CD4-positive, alpha-beta T cell treated with Interleukin-15 for 1 hour (primary cell): ENCODE results near the gene BPHL.
"Not testable (repeated sequence)": the region's sequence is repeated elsewhere in the genome, so short reads cannot be mapped to it uniquely, and the experiment has no call there.

Experiments
- DNase-seq: peaks from one replicate; pipeline ENCODE4 v3.0.0-alpha.2; 2020

Gene BPHL

GRCh38 chr6:3186974-3187382, 68.5 kb downstream of the BPHL start:
- DNase-seq, result no peak

- no peak for DNase-seq
Measured at GRCh38 chr6:3188262-3188661, 69.8 kb downstream of the BPHL start.

- not testable (repeated sequence) for DNase-seq
Measured at GRCh38 chr6:3189192-3189591, 70.7 kb downstream of the BPHL start.

GRCh38 chr6:3190056-3190455, 71.5 kb downstream of the BPHL start:
- DNase-seq, result no peak

DNA sequence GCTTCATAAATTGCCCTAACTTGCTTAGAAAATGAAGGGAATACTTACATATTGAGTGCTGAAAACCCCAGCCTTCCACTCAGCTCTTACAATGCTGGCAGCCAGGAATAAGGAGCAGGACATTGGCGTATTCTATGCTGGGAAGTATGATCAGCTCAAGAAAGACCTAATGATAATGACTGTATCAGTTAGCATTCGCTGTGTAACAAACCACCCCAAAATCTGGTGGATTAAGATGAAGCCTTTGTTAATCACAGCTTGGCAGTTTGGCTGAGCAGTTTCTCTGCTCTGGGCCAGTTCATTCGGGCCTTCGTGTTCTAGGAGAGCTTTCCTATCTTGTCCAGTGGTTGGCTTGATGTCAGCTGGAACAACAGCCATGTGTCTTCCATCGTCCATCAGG, 72.3 kb downstream of the BPHL start:
- DNase-seq, result no peak

DNA sequence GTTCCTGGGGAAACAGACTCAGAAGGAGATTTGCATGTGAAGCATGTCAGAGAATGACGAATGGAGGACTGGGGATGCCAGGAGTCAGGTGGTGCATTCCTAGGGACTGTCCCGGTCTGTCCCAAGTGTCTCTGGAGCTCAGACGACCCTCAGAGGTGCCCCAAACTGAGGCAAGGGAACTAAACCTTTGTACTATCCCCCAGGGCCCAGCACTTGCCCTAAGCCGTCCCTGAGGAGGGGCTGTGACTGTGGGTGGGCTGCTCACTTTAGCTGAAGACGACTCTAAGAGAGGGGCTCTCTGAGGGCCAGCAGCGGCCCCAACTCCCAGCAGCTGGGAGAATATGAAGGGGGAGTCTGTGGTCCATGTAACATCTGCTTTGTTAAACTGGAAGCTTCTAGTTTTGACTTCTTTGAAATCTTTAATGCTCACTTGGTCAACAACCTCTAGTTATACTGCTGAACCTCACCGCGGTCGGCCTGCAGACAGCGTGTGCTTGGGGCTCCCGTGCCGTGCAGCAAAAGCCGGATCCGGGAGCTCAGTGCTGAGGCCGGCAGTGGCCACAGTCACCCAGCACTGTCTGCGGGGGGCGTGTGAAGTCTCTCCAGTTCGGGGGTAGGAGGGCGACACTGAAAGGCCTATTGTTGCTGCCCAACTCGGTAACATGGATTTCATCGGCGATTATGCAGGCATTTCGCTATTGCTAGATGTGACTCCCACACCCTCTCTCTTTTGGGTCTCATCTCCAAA, 74.8 kb downstream of the BPHL start:
- DNase-seq, result no peak

DNA sequence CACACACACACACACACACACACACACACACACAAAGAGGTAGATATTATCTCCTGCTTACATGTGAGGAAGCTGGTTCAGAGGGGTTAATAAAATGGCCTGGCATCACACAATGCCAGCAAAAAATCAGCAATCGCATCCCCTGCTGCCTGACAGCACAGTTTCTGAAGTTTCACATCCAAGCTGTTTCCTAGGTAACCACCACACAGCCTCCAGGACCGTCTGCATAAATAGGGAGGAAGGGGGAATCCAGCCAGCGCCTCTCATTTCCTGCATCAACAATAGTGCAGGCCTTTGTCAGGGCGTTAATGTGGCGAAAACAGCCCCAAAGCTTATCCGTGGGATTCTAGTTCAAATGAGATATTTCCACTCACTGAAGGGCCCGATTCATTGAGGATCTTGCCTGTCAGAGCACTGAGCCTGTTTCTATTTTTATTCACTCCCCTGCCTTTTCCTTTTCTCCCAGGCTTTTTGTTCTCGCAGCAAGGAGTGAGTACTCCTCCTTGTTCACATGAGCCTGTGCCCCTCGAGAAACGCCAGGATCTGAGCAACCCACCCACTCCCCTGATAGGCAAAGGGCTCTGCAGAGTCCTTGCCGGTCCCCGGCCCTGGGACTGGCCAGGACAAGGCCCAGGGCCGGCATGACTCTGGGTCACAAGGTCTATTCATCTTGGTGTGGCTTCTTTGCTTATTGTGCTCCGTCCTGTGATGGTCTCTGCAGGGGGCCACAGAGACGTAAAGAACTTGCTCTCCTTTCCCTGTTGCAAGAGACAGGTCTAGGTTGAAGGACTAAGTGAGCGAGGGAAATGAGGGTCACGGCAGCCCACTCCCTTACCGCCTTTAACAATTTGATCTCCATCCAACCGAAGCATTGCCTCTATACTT, 76.3 kb downstream of the BPHL start:
- DNase-seq, result no peak

GRCh38 chr6:3195420-3195694, 76.8 kb downstream of the BPHL start:
- no peak for DNase-seq

- DNase-seq, result no peak
Measured at GRCh38 chr6:3195695-3196497, 77.4 kb downstream of the BPHL start.

DNA sequence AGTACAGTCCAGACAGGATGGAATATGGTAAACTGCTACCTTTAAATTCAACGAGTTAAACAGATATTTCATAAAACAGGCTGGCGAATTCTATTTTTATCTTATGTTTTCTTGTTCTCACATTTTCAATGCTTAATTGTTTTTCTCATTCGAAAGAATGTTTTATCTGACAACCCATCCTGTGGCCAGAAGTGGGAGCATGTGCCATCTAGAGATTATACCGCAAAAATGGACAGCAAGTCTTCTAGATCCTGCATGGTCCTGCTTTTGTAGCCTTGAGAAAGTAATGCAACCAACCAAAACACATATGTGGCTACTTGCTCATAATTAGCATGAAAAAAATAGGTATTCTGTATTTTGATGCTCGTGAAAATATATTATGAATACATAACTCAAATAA, 78.3 kb downstream of the BPHL start:
- DNase-seq, result no peak

GRCh38 chr6:3197734-3198133, 79.2 kb downstream of the BPHL start:
- not testable (repeated sequence) for DNase-seq

GRCh38 chr6:3199382-3199781, 80.9 kb downstream of the BPHL start:
- DNase-seq, result no peak

- no peak for DNase-seq
Measured at GRCh38 chr6:3200682-3201081, 82.2 kb downstream of the BPHL start.

GRCh38 chr6:3201388-3201787, 82.9 kb downstream of the BPHL start:
- DNase-seq, result no peak
